GM12865 (cell line): ENCODE results near the gene SLC35A5.

Source experiments
- DNase-seq: peaks from one replicate; pipeline ENCODE4 v3.0.0; 2010; ENCODE audit warnings: low read depth
- H3K4me3 ChIP-seq: 2 replicates; pipeline ENCODE4 v1.5.1; 2011; ENCODE audit warnings: mild to moderate bottlenecking, low read depth, low read length, control low read depth
- CTCF ChIP-seq: IDR thresholded peaks from 2 replicates; pipeline ENCODE4 v1.5.1; 2011; ENCODE audit warnings: low read length, control low read depth, low read depth, inconsistent platforms; ENCODE audit not compliant: insufficient read depth; ENCODE audit errors: missing control alignments

The SLC35A5 gene

GRCh38 chr3:112572701-112573100 lies 10.9 kb downstream of the SLC35A5 start:
- DNase-seq: no peak
- TF ChIP-seq CTCF: no peak

DNA sequence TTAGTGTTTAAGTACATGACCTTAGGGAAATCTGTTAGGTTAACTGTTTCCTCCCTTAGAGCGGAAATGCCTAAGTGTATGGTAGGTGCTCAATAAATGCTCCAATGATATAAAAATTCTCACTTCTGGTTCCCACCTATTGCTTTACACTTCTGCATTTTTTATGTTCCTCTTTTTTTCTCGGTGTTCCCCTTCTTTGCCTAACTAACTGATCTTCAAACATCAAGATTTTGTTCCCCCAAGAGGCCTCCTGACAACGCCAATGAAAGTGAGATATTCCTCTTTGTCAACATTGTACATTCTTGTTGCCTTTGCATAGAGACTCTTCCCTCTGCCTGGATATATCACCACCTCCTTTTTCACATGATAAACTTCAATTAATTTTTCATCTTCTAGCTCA lies 17.4 kb downstream of the SLC35A5 start:
- TF ChIP-seq CTCF: no peak
- DNase-seq: no peak
- H3K4me3 ChIP-seq: no peak overlapping the region

More at GRCh38 chr3:112572701-112573100, 10.9 kb downstream of the SLC35A5 start:
- H3K4me3 ChIP-seq: no peak overlapping the region

GRCh38 chr3:112579697-112580096 lies 17.9 kb downstream of the SLC35A5 start:
- DNase-seq: no peak

GRCh38 chr3:112582244-112582874 lies 20.5 kb downstream of the SLC35A5 start:
- DNase-seq: peak; percentile 67

More at GRCh38 chr3:112579697-112580096, 17.9 kb downstream of the SLC35A5 start:
- no peak overlapping the region for H3K4me3 ChIP-seq
- no peak for TF ChIP-seq CTCF

GRCh38 chr3:112583105-112583504 lies 21.3 kb downstream of the SLC35A5 start:
- TF ChIP-seq CTCF: no peak
- DNase-seq: no peak
- H3K4me3 ChIP-seq: no peak overlapping the region

More at GRCh38 chr3:112582244-112582874, 20.5 kb downstream of the SLC35A5 start:
- H3K4me3 ChIP-seq: no peak overlapping the region
- peak; percentile 48 for TF ChIP-seq CTCF

DNA sequence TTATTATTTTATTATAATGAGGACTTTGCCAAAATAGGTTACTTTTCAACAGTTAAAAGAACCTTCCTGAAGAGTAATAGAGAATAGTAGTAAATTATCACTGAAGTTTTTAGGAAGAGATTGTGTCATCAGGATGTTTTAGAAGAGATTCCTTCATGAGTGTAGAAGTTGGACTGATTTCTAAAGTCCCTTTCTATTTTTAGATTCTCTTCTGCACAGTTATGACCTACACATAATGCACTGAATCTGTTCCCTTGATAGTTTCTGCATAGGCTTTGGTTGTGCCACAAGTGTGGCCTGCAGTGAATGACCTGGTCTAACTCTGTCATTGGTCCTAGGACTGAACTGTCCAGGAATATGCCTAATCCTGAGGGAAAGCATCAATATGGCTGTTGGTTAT lies 23.9 kb downstream of the SLC35A5 start:
- DNase-seq: no peak
- no peak for TF ChIP-seq CTCF
- no peak overlapping the region for H3K4me3 ChIP-seq

- no peak overlapping the region for H3K4me3 ChIP-seq
- no peak for TF ChIP-seq CTCF
- DNase-seq: no peak
Observed at GRCh38 chr3:112587336-112587735, 25.5 kb downstream of the SLC35A5 start.
